ENCODE data around the gene TMIE.

DNA sequence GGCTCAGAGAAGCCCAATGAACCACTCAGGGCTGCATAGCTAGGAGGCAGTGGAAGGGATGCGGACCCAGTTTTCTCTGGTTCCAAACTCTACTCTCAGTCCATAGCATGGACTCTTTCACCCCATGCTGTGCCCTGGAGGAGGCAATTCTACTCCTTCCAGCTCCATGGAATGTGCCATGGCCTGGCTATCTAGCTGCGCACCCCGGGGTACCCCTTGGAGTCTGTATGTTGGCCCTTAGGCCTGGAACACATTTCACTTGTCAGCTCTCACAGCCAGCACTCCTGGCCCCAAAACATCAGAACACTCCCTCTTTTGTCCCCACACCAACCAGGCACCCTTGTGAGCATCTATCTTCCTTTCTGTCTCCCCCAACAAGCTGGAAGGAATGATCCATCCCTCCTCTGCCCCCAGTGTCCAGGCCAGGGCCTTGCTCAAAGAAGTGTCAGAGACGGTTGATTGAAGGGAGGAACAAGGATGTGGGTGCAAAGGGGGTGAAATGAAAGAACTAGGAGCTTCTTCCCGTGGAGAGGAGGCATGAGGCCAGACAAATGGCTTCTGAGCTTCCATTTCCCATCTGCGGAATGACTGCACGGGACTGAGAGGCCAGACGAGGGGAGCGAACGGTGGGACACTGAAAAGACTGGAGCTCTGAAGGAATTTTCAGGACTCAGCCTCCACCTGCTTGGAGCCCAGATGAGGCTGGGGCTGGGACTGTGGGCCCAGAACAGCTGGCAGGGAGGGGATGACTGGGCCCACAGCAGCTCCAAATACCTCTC, 13.7 kb downstream of the TMIE start:
- TF ChIP-seq CTCF (conservative IDR thresholded peaks at IDR 0.05) = no peak
- TF ChIP-seq EZH2 (IDR thresholded peaks at IDR 0.05; ENCODE audit: low read depth) = no peak

Measured in PC-9 (cell line).